ENCODE measurements around the gene IGFALS.

IGFALS gene

GRCh38 chr16:1775846-1776671, 17.4 kb downstream of the IGFALS start:
- no peak for DNase-seq

GRCh38 chr16:1775006-1775845, 18.3 kb downstream of the IGFALS start:
- no peak for DNase-seq

GRCh38 chr16:1774448-1774780, 19.1 kb downstream of the IGFALS start:
- no peak for DNase-seq

GRCh38 chr16:1773703-1774447, 19.6 kb downstream of the IGFALS start:
- peak; percentile 35 to 53 for DNase-seq

- peak; percentile 80 to 89 for DNase-seq
These were observed 20.4 kb downstream of the IGFALS start, which contains the start of gene MRPS34 for GRCh38 chr16:1772908-1773702. Gene MRPS34, minus strand, starts transcription at chr16:1773134. Its CDS starts 15 bp downstream, at chr16:1773119.

- DNase-seq: peak; percentile 7 to 32
These were observed 21.1 kb downstream of the IGFALS start, which contains the start of gene EME2 for GRCh38 chr16:1772362-1772907. Gene EME2, plus strand, starts transcription at chr16:1772810. Its CDS starts 418 bp downstream, at chr16:1773228.

- DNase-seq: no peak
These were observed 21.6 kb downstream of the IGFALS start for GRCh38 chr16:1771864-1772361.

GRCh38 chr16:1771188-1771863, 22.2 kb downstream of the IGFALS start, which contains the start of gene NME3:
Gene NME3, minus strand, starts transcription at chr16:1771543. Its CDS starts 9 bp downstream, at chr16:1771534.
- DNase-seq: peak; percentile 58 to 72

GRCh38 chr16:1770328-1771187, 22.9 kb downstream of the IGFALS start:
- DNase-seq: peak in 1 of 2 donors; percentile 10

- no peak for DNase-seq
These were observed 23.9 kb downstream of the IGFALS start for GRCh38 chr16:1769402-1770300.

GRCh38 chr16:1768767-1769401, 24.6 kb downstream of the IGFALS start:
- DNase-seq: no peak

- DNase-seq: no peak
These were observed 25.3 kb downstream of the IGFALS start for GRCh38 chr16:1768061-1768766.

- DNase-seq: no peak
These were observed 26.1 kb downstream of the IGFALS start for GRCh38 chr16:1767116-1767994.

- no peak for DNase-seq
These were observed 26.8 kb downstream of the IGFALS start for GRCh38 chr16:1766701-1767100.

- DNase-seq: no peak
These were observed 27.3 kb downstream of the IGFALS start for GRCh38 chr16:1766231-1766630.

GRCh38 chr16:1765826-1766225, 27.7 kb downstream of the IGFALS start:
- no peak for DNase-seq
